ENCODE data around the gene ESRRA. TPM values are rescaled to one million over a fixed set of nuclear protein-coding genes. Genes with fewer than 3 reads are reported as not detected.

The ESRRA gene
- total and polyA plus RNA-seq, 10 of the 15 experiments (the other 5 are each of a cell fraction or from before 2014, with no cell fraction given), result 0.32 to 48.9 (median 12.6) TPM

DNA sequence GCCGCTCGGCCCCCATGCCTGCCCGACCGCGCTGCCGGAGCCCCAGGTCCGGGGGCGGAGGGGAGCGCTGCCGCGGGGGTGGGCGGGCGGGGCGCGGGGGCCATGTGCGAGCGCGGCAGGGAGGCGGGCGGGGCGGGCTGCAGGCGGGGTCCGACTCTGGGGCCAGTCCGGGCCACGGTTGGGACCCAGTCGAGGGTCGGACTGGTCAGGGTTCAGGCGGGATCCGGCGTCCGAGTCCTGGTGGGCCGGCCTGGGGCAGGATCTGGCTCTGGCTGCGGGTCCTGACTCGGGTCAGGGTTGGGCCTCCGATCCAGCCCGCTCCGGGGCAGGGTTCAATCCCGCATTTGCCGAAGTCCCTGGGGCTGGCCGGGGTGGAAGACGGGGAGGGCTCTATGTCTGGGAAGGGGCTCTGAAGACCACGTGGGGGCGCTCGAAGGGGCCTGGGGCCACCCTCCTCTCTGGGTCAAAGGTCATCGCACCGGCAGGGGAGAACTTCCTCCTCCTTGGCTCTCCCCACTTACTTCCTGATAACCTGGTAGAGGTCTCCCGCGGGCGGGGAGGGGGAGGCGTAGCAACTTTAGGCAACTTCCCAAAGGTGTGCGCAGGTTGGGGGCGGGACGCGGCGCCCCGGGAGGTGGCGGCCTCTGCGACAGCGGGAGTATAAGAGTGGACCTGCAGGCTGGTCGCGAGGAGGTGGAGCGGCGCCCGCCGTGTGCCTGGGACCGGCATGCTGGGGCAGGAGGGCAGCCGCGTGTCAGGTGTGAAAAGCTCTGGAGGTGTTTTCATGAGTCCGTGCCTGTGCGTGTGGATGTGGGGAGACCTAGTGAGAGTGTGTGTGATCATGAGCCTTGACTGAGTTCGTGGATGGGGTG lies 603 bp downstream of the ESRRA start (continued):
- TF ChIP-seq, protein P1, sequence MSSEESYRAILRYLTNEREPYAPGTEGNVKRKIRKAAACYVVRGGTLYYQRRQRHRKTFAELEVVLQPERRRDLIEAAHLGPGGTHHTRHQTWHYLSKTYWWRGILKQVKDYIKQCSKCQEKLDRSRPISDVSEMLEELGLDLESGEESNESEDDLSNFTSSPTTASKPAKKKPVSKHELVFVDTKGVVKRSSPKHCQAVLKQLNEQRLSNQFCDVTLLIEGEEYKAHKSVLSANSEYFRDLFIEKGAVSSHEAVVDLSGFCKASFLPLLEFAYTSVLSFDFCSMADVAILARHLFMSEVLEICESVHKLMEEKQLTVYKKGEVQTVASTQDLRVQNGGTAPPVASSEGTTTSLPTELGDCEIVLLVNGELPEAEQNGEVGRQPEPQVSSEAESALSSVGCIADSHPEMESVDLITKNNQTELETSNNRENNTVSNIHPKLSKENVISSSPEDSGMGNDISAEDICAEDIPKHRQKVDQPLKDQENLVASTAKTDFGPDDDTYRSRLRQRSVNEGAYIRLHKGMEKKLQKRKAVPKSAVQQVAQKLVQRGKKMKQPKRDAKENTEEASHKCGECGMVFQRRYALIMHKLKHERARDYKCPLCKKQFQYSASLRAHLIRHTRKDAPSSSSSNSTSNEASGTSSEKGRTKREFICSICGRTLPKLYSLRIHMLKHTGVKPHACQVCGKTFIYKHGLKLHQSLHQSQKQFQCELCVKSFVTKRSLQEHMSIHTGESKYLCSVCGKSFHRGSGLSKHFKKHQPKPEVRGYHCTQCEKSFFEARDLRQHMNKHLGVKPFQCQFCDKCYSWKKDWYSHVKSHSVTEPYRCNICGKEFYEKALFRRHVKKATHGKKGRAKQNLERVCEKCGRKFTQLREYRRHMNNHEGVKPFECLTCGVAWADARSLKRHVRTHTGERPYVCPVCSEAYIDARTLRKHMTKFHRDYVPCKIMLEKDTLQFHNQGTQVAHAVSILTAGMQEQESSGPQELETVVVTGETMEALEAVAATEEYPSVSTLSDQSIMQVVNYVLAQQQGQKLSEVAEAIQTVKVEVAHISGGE (CRISPR knock-in tag; IDR thresholded peaks at IDR 0.05), result no peak
- TF ChIP-seq ZNF207 (IDR thresholded peaks at IDR 0.05; ENCODE audit: borderline replicate concordance) (no peak), POLR2A (IDR thresholded peaks at IDR 0.05; ENCODE audit: low read depth, low read length) (peak; percentile 82), CBX3 (IDR thresholded peaks at IDR 0.05; ENCODE audit: borderline replicate concordance, low read depth) (no peak), RELA (IDR thresholded peaks at IDR 0.05; ENCODE audit: borderline replicate concordance, partially characterized antibody) (no peak), CBX5 (IDR thresholded peaks at IDR 0.05; ENCODE audit: low read depth) (no peak), RB1 (IDR thresholded peaks at IDR 0.05; ENCODE audit: borderline replicate concordance) (no peak), BRCA1 (IDR thresholded peaks at IDR 0.05; ENCODE audit: low read depth, low read length) (no peak), SMAD5 (IDR thresholded peaks at IDR 0.05; ENCODE audit: low read depth) (no peak), MYC (IDR thresholded peaks at IDR 0.05; ENCODE audit: insufficient read depth, insufficient read length, insufficient replicate concordance, low read length, severe bottlenecking) (no peak), SRF (IDR thresholded peaks at IDR 0.05; ENCODE audit: low read depth in 2 of 2, low read length in 2 of 2) (no peak), ZZZ3 (IDR thresholded peaks at IDR 0.05; ENCODE audit: control insufficient read depth, insufficient read length, low read depth) (no peak), ATF7 (IDR thresholded peaks at IDR 0.05; ENCODE audit: low read depth) (no peak), RBBP5 (conservative IDR thresholded peaks at IDR 0.05) (no peak), ETV6 (conservative IDR thresholded peaks at IDR 0.05 in 1 of 2, IDR thresholded peaks at IDR 0.05 in 1 of 2; ENCODE audit: borderline replicate concordance in 1 of 2, low read depth in 1 of 2) (no peak)
- TF ChIP-seq, protein P2, sequence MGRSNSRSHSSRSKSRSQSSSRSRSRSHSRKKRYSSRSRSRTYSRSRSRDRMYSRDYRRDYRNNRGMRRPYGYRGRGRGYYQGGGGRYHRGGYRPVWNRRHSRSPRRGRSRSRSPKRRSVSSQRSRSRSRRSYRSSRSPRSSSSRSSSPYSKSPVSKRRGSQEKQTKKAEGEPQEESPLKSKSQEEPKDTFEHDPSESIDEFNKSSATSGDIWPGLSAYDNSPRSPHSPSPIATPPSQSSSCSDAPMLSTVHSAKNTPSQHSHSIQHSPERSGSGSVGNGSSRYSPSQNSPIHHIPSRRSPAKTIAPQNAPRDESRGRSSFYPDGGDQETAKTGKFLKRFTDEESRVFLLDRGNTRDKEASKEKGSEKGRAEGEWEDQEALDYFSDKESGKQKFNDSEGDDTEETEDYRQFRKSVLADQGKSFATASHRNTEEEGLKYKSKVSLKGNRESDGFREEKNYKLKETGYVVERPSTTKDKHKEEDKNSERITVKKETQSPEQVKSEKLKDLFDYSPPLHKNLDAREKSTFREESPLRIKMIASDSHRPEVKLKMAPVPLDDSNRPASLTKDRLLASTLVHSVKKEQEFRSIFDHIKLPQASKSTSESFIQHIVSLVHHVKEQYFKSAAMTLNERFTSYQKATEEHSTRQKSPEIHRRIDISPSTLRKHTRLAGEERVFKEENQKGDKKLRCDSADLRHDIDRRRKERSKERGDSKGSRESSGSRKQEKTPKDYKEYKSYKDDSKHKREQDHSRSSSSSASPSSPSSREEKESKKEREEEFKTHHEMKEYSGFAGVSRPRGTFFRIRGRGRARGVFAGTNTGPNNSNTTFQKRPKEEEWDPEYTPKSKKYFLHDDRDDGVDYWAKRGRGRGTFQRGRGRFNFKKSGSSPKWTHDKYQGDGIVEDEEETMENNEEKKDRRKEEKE (IDR thresholded peaks at IDR 0.05), result no peak
- TF ChIP-seq, protein P3, sequence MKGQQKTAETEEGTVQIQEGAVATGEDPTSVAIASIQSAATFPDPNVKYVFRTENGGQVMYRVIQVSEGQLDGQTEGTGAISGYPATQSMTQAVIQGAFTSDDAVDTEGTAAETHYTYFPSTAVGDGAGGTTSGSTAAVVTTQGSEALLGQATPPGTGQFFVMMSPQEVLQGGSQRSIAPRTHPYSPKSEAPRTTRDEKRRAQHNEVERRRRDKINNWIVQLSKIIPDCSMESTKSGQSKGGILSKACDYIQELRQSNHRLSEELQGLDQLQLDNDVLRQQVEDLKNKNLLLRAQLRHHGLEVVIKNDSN (IDR thresholded peaks at IDR 0.05; ENCODE audit: borderline replicate concordance, extremely low read length, insufficient read depth, low read depth, low read length), result peak; percentile 20
- TF ChIP-seq, protein P4, sequence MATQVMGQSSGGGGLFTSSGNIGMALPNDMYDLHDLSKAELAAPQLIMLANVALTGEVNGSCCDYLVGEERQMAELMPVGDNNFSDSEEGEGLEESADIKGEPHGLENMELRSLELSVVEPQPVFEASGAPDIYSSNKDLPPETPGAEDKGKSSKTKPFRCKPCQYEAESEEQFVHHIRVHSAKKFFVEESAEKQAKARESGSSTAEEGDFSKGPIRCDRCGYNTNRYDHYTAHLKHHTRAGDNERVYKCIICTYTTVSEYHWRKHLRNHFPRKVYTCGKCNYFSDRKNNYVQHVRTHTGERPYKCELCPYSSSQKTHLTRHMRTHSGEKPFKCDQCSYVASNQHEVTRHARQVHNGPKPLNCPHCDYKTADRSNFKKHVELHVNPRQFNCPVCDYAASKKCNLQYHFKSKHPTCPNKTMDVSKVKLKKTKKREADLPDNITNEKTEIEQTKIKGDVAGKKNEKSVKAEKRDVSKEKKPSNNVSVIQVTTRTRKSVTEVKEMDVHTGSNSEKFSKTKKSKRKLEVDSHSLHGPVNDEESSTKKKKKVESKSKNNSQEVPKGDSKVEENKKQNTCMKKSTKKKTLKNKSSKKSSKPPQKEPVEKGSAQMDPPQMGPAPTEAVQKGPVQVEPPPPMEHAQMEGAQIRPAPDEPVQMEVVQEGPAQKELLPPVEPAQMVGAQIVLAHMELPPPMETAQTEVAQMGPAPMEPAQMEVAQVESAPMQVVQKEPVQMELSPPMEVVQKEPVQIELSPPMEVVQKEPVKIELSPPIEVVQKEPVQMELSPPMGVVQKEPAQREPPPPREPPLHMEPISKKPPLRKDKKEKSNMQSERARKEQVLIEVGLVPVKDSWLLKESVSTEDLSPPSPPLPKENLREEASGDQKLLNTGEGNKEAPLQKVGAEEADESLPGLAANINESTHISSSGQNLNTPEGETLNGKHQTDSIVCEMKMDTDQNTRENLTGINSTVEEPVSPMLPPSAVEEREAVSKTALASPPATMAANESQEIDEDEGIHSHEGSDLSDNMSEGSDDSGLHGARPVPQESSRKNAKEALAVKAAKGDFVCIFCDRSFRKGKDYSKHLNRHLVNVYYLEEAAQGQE (IDR thresholded peaks at IDR 0.05; ENCODE audit: low read depth, low read length), result no peak
